K562 (cell line): ENCODE results near the gene FFAR4. TPM values are rescaled to one million over a fixed set of nuclear protein-coding genes. Genes with fewer than 3 reads are reported as not detected.
A peak's percentile ranks its signal among the peaks of the same experiment; 100 is the strongest.

Experiments used
- ATAC-seq: fragments of 200-7000 bp; cut with Tn5 transposase; 3 replicates; pipeline ENCODE4 v1.9.1; 2020; ENCODE audit warnings: moderate library complexity
- BruUV-seq: library from RNA; stranded (reverse); fragments of 400-500 nt; replicated peaks from 2 replicates; lab custom pipeline; 2021; lab: Mats Ljungman, UMichigan
- CTCF ChIA-PET: fragments of 300-600 bp; formaldehyde crosslinking; extraction: SDS; loops from one replicate; lab custom pipeline; 2021; ENCODE audit warnings: low intra/inter-chr PET ratio; lab: Yijun Ruan, JAX
- POLR2A ChIA-PET: fragments of 300-600, 350-650 bp; sonication (Branson Sonifier 250); formaldehyde crosslinking; extraction: SDS; loops from one replicate; lab custom pipeline; 2021; ENCODE audit warnings: antibody characterized with exemption, inconsistent platforms; lab: Yijun Ruan, JAX
- DNase-seq, 4 experiments: peaks; one replicate each; pipeline versions ENCODE4 v3.0.0 to v3.0.0-alpha.2; 2011 to 2018; ENCODE audit warnings: low spot score in 3 of 4, mixed read lengths in 3 of 4; ENCODE audit errors: extremely low read depth in 1 of 4
- FAIRE-seq: peaks from 2 replicates; lab custom pipeline; 2011; peaks lifted over from hg19 to GRCh38; lab: Jason Lieb, UNC
- H2AFZ ChIP-seq: 2 replicates; pipeline ENCODE4 v1.6.0; 2011; ENCODE audit warnings: low read depth, low read length, control low read depth, inconsistent platforms
- H3K27ac ChIP-seq: fragments of 200-600 bp; 3 replicates; pipeline ENCODE4 v1.8.0; 2011; ENCODE audit warnings: low read depth, mild to moderate bottlenecking, control low read depth, inconsistent platforms, low read length, moderate library complexity, mixed read lengths; ENCODE audit errors: extremely low read depth
- H3K27me3 ChIP-seq, 2 experiments: fragments of 300-600 bp in 1 of 2; 2 replicates in 1 of 2; 3 replicates in 1 of 2; pipeline versions ENCODE4 v1.6.0 to v1.8.0; 2011; ENCODE audit warnings: inconsistent platforms in 2 of 2, low read length in 2 of 2, mild to moderate bottlenecking in 1 of 2, mixed read lengths in 1 of 2, moderate library complexity in 1 of 2; ENCODE audit not compliant: control insufficient read depth in 2 of 2, insufficient read depth in 2 of 2
- H3K36me3 ChIP-seq: fragments of 300-600 bp; 3 replicates; pipeline ENCODE4 v1.8.0; 2011; ENCODE audit warnings: mild to moderate bottlenecking, low read length, inconsistent platforms; ENCODE audit not compliant: control insufficient read depth, insufficient read depth
- H3K4me1 ChIP-seq, 2 experiments: fragments of 200-600 bp in 1 of 2; replicated peaks in 1 of 2; 2 replicates in 1 of 2; 3 replicates in 1 of 2; pipeline versions ENCODE4 v1.5.1 to v1.8.0; 2011; ENCODE audit warnings: inconsistent platforms in 2 of 2, low read length in 2 of 2, mild to moderate bottlenecking in 1 of 2, mixed read lengths in 1 of 2, moderate library complexity in 1 of 2; ENCODE audit not compliant: control insufficient read depth in 2 of 2, insufficient read depth in 2 of 2
- H3K4me2 ChIP-seq: 2 replicates; pipeline ENCODE4 v1.6.1; 2011; ENCODE audit warnings: low read length, control low read depth, inconsistent platforms, mixed read lengths; ENCODE audit not compliant: insufficient read depth
- H3K4me3 ChIP-seq: fragments of 200-600 bp; sonication (generic), shearing (Covaris generic); 2 replicates; pipeline ENCODE4 v1.5.1; 2016; ENCODE audit warnings: control low read depth, inconsistent platforms
- H3K79me2 ChIP-seq: fragments of 200-600 bp; 3 replicates; pipeline ENCODE4 v1.8.0; 2011; ENCODE audit warnings: low read length, inconsistent platforms; ENCODE audit not compliant: control insufficient read depth, insufficient read depth
- H3K9ac ChIP-seq, 2 experiments: 2 replicates each; pipeline versions ENCODE4 v1.6.0 to v1.6.1; 2011; ENCODE audit warnings: low read depth in 2 of 2, low read length in 2 of 2, control low read depth in 1 of 2, inconsistent platforms in 1 of 2, mild to moderate bottlenecking in 1 of 2, mixed read lengths in 1 of 2; ENCODE audit not compliant: insufficient read depth in 1 of 2
- H3K9me1 ChIP-seq: one replicate; pipeline ENCODE4 v1.6.0; 2011; ENCODE audit warnings: inconsistent platforms, mild to moderate bottlenecking, low read length, moderate library complexity; ENCODE audit not compliant: control insufficient read depth, insufficient read depth
- H3K9me3 ChIP-seq: replicated peaks from 2 replicates; pipeline ENCODE4 v1.5.1; 2011; ENCODE audit warnings: low read depth, low read length, inconsistent platforms; ENCODE audit not compliant: control insufficient read depth, insufficient read depth
- H4K20me1 ChIP-seq: replicated peaks from 2 replicates; pipeline ENCODE4 v1.6.1; 2011; ENCODE audit warnings: low read length, inconsistent platforms, mixed read lengths; ENCODE audit not compliant: control insufficient read depth, insufficient read depth
- NFIC ChIP-seq: fragments of 450-650 bp; IDR thresholded peaks from 2 replicates; pipeline ENCODE4 v1.6.1; 2017; ENCODE audit warnings: mild to moderate bottlenecking, inconsistent platforms
- THAP12 ChIP-seq: fragments of 250-450 bp; sonication (Bioruptor Pico); IDR thresholded peaks from 2 replicates; pipeline ENCODE4 v1.9.0; 2021; ENCODE audit warnings: mild to moderate bottlenecking, inconsistent platforms
- WGBS: fragments of 100-300 bp; shearing (Covaris generic); methylation state at CpG from one replicate; pipeline ENCODE4 v1.1.6; 2016; ENCODE audit warnings: low coverage, mixed read lengths; ENCODE audit not compliant: insufficient coverage; ENCODE audit errors: missing lambda C conversion rate; 5-methylcytosine and 5-hydroxymethylcytosine counted together
- in situ Hi-C: fragments of 300-500 bp; cut with MboI; formaldehyde crosslinking; loops from 4 replicates; pipeline ENCODE4 v1.15.0; 2018; ENCODE audit warnings: inconsistent platforms, mixed read lengths
- intact Hi-C: fragments of 100-400 bp; cut with micrococcal nuclease; formaldehyde crosslinking; loops from 2 replicates; pipeline ENCODE4 v1.14.2; 2022
- polyA plus RNA-seq, 8 experiments: library from polyadenylated mRNA; depleted of rRNA in 4 of 8; stranded (reverse) in 5 of 8; unstranded in 3 of 8; fragments of >200 nt; fragmentation: Nextera tagmentation in 2 of 8; fragmentation: Illumina TruSeq in 1 of 8; extraction: Ambion mirVana in 2 of 8; extraction: Trizol in 1 of 8; gene quantifications; 2 replicates each; pipeline versions ENCODE4 v1.2.1 to v1.2.3, GENCODE V29; 2011 to 2014; ENCODE audit warnings: inconsistent platforms in 1 of 8, missing spikeins in 1 of 8
- total RNA-seq, 7 experiments: library from RNA; depleted of rRNA in 6 of 7; stranded (reverse); fragments of >200 nt in 6 of 7; fragmentation: Illumina TruSeq in 2 of 7; extraction: Trizol in 2 of 7; gene quantifications; 2 replicates each; pipeline versions ENCODE4 v1.2.1 to v1.2.3, GENCODE V29; 2011 to 2021; ENCODE audit warnings: low replicate concordance in 1 of 7

The FFAR4 gene
- total and polyA plus RNA-seq, 9 of the 15 experiments (the other 6 are each of a cell fraction or from before 2014, with no cell fraction given): not detected

GRCh38 chr10:93604146-93604545 lies 37.7 kb downstream of the FFAR4 start:
- WGBS: 13% methylated on average over 2 of the region's 2 CpGs

More at GRCh38 chr10:93604146-93604545, 37.7 kb downstream of the FFAR4 start:
- Histone ChIP-seq H3K9me1 (no peaks in the 10 kb centered on the region), H3K36me3 (no peaks in the 10 kb centered on the region), H3K4me3 (no peak overlapping the region), H3K9me3 (no peaks in the 10 kb centered on the region), H3K4me1 (no peaks in the 10 kb centered on the region; a peak in 1 of 5 replicates), H2AFZ (no peak overlapping the region), H4K20me1 (no peaks in the 10 kb centered on the region), H3K79me2 (no peaks in the 10 kb centered on the region), H3K27ac (no peak overlapping the region), H3K27me3 (peaks cover 9 to 30% of the 10 kb centered on the region in 2 experiments; a peak in 3 of 5 replicates), H3K9ac (no peak overlapping the region), H3K4me2 (no peak overlapping the region)
- intact Hi-C loops (no loop called here), in situ Hi-C loops (no loop called here)
- ChIA-PET POLR2A (no interaction called here), CTCF (no interaction called here)
- DNase-seq (no peak), ATAC-seq (no peak), FAIRE-seq (no peak)
- BruUV-seq: no TSS peak
- peak; percentile 16; the same call in 1 of the 2 replicates for TF ChIP-seq NFIC
- TF ChIP-seq THAP12 (CRISPR knock-in tag): no peak
